GM18499 (cell line): ENCODE data around the gene CTDNEP1.

Experiments used
- ATAC-seq: cut with Tn5 transposase; IDR thresholded peaks from one replicate; pipeline ENCODE4 v1.9.1; 2021; ENCODE audit warnings: moderate number of reproducible peaks; ENCODE audit not compliant: insufficient read depth, unreplicated experiment

Gene CTDNEP1

GRCh38 chr17:7281074-7281952 is 29.8 kb upstream of the CTDNEP1 start, which contains the start of gene SLC2A4:
SLC2A4 (plus strand) TSS chr17:7281718; CDS start chr17:7281935, 217 bp downstream.
- ATAC-seq = no peak

- no peak for ATAC-seq
Observed at GRCh38 chr17:7280519-7281073, 29.1 kb upstream of the CTDNEP1 start.

GRCh38 chr17:7279448-7279847 is 27.9 kb upstream of the CTDNEP1 start:
- no peak for ATAC-seq

GRCh38 chr17:7266784-7267183 is 15.2 kb upstream of the CTDNEP1 start:
- ATAC-seq = no peak

- ATAC-seq = no peak
Observed at GRCh38 chr17:7263801-7264078, 12.2 kb upstream of the CTDNEP1 start.

GRCh38 chr17:7262935-7263800 is 11.6 kb upstream of the CTDNEP1 start:
- no peak for ATAC-seq

- no peak for ATAC-seq
Observed at GRCh38 chr17:7262192-7262934, 10.8 kb upstream of the CTDNEP1 start, which contains the start of gene CLDN7. CLDN7 (minus strand) TSS chr17:7262478; CDS start chr17:7262043, 435 bp downstream.

GRCh38 chr17:7261379-7262191 is 10.1 kb upstream of the CTDNEP1 start:
- ATAC-seq = no peak

- ATAC-seq = no peak
Observed at GRCh38 chr17:7260651-7261378, 9.3 kb upstream of the CTDNEP1 start.

- no peak for ATAC-seq
Observed at GRCh38 chr17:7260151-7260550, 8.6 kb upstream of the CTDNEP1 start.

GRCh38 chr17:7259555-7259889 is 8.0 kb upstream of the CTDNEP1 start:
- no peak for ATAC-seq

- ATAC-seq = no peak
Observed at GRCh38 chr17:7258731-7259554, 7.4 kb upstream of the CTDNEP1 start.

- no peak for ATAC-seq
Observed at GRCh38 chr17:7256766-7257456, 5.4 kb upstream of the CTDNEP1 start.

- no peak for ATAC-seq
Observed at GRCh38 chr17:7254511-7254910, 3.0 kb upstream of the CTDNEP1 start.

GRCh38 chr17:7253082-7253481 is 1.5 kb upstream of the CTDNEP1 start:
- ATAC-seq = no peak

GRCh38 chr17:7252176-7253043 is 876 bp upstream of the CTDNEP1 start, which contains the start of gene ELP5:
ELP5 (plus strand) TSS chr17:7252215; CDS start chr17:7252551, 336 bp downstream.
- ATAC-seq = peak; percentile 32
